H1 (cell line): Measurements from ENCODE around the gene SCNM1. TPM values are rescaled to one million over a fixed set of nuclear protein-coding genes. Genes with fewer than 3 reads are reported as not detected.

Experiments used
- ASH2L ChIP-seq: fragments of 200-600, 300-600 bp; sonication (generic); IDR thresholded peaks from one replicate; pipeline ENCODE4 v1.7.1; 2017; ENCODE audit warnings: low read length
- CHD2 ChIP-seq: IDR thresholded peaks from 2 replicates; pipeline ENCODE4 v1.6.1; 2012; ENCODE audit warnings: low read length, improper control_type of control experiment
- CREB1 ChIP-seq: IDR thresholded peaks from 2 replicates; pipeline ENCODE4 v1.6.1; 2012; ENCODE audit warnings: inconsistent platforms
- EGR1 ChIP-seq: IDR thresholded peaks from 2 replicates; pipeline ENCODE4 v1.6.1; 2011; ENCODE audit warnings: low read depth, low read length, borderline replicate concordance
- KDM1A ChIP-seq: fragments of 200-600, 300-600 bp; sonication (generic); IDR thresholded peaks from 2 replicates; pipeline ENCODE4 v1.7.1; 2016; ENCODE audit warnings: mild to moderate bottlenecking, low read length, borderline replicate concordance
- NRF1 ChIP-seq: IDR thresholded peaks from 2 replicates; pipeline ENCODE4 v1.6.1; 2011; ENCODE audit warnings: mild to moderate bottlenecking, low read depth, low read length, improper control_type of control experiment
- PHF8 ChIP-seq: fragments of 200-600 bp; sonication (generic); conservative IDR thresholded peaks from 2 replicates; pipeline ENCODE4 v1.7.1; 2012; ENCODE audit warnings: low read depth, mild to moderate bottlenecking, inconsistent platforms, low read length, moderate library complexity
- RNF2 ChIP-seq: fragments of 200-900, 300-1000 bp; sonication (generic); IDR thresholded peaks from 2 replicates; pipeline ENCODE4 v1.7.1; 2016; ENCODE audit warnings: borderline replicate concordance, low read depth, mild to moderate bottlenecking, antibody characterized with exemption, low read length; ENCODE audit not compliant: poor library complexity, severe bottlenecking; ENCODE audit errors: missing control alignments
- SIN3A ChIP-seq, 2 experiments: IDR thresholded peaks in 1 of 2; conservative IDR thresholded peaks in 1 of 2; 2 replicates each; pipeline ENCODE4 v1.6.1; 2011 to 2012; ENCODE audit warnings: low read length in 2 of 2, improper control_type of control experiment in 1 of 2, low read depth in 1 of 2, mild to moderate bottlenecking in 1 of 2
- TAF1 ChIP-seq: IDR thresholded peaks from 2 replicates; pipeline ENCODE4 v1.6.1; 2011; ENCODE audit warnings: mild to moderate bottlenecking, low read depth, low read length
- TAF7 ChIP-seq: optimal IDR thresholded peaks from 2 replicates; pipeline ENCODE3; 2011; ENCODE audit warnings: low read depth, mild to moderate bottlenecking, inconsistent platforms, low read length, moderate library complexity, borderline replicate concordance
- TBP ChIP-seq: IDR thresholded peaks from 2 replicates; pipeline ENCODE4 v1.6.1; 2011; ENCODE audit warnings: low read depth, low read length, improper control_type of control experiment
- polyA plus RNA-seq, 7 experiments: library from polyadenylated mRNA; depleted of rRNA in 3 of 7; stranded (reverse) in 5 of 7; unstranded in 2 of 7; fragments of >200 nt in 5 of 7; fragments of 200-250 nt in 2 of 7; gene quantifications; 1 replicate in 5 of 7; 2 replicates in 1 of 7; 4 replicates in 1 of 7; pipeline versions ENCODE4 v1.2.1 to v1.2.3, GENCODE V29; 2011 to 2013; ENCODE audit warnings: missing spikeins in 2 of 7, mixed read lengths in 2 of 7
- total RNA-seq: library from RNA; stranded (reverse); fragmentation: NEBNext Ultra II Directional; extraction: Animal tissue kit (Norgen Biotek cat#: 25700); gene quantifications from 2 replicates; pipeline ENCODE4 v1.2.1, GENCODE V29; 2021
- TF ChIP-seq, protein P1 (sequence below), 3 experiments: IDR thresholded peaks; 1 replicate in 2 of 3; 2 replicates in 1 of 3; pipeline versions ENCODE4 v1.5.1 to v1.6.1; 2011; ENCODE audit warnings: low read length in 3 of 3, mild to moderate bottlenecking in 3 of 3, inconsistent platforms in 2 of 3, low read depth in 1 of 3, moderate library complexity in 1 of 3; ENCODE audit not compliant: insufficient read depth in 1 of 3; ENCODE audit errors: control extremely low read depth in 1 of 3
- TF ChIP-seq, protein P2 (sequence below): IDR thresholded peaks from 2 replicates; pipeline ENCODE4 v1.6.1; 2011; ENCODE audit warnings: low read depth, mild to moderate bottlenecking, low read length; ENCODE audit not compliant: insufficient read depth
- TF ChIP-seq, protein P3 (sequence below): IDR thresholded peaks from 2 replicates; pipeline ENCODE4 v1.6.1; 2012; ENCODE audit warnings: inconsistent platforms

SCNM1 gene
- total and polyA plus RNA-seq, 2 of the 8 experiments (the other 6 are each of a cell fraction or from before 2014, with no cell fraction given): 13.6 to 46.2 TPM

DNA sequence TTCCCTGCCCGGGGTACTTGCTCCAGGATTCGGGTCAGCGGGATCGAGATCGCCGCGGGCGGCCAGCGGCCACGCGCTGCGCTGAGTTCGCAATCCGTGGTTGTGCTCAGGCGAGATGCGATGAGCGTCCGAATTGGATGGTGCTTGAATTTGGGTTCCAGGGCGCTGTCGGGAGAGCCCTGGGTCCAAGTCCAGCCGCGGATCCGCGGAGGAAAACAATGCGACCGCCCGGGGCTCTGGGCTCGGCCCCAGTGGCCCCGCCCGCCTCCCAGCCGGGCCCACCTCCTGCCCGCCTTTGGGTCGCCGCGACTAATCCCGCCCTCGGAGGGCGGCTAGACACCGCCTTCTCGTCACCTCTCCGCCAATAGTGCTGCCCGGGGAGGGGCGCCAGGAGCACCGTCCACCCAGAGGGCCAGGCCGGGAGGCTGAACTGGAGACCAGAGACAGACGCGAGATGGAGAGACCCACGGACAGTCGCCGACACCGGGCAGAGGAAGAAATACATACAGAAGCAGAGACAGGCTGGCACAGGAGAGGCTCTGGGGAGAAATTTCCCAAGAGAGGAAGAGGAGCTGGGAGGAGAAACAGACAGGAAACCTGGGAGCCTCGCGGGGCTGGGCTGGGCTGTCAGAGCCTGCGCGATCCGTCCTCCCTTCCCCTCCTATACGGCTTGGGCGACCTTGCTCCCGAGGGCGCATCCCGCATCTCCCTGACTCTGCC lies 19.4 kb upstream of the SCNM1 start, which contains the start of gene SEMA6C (continued):
- TF ChIP-seq, protein P1, sequence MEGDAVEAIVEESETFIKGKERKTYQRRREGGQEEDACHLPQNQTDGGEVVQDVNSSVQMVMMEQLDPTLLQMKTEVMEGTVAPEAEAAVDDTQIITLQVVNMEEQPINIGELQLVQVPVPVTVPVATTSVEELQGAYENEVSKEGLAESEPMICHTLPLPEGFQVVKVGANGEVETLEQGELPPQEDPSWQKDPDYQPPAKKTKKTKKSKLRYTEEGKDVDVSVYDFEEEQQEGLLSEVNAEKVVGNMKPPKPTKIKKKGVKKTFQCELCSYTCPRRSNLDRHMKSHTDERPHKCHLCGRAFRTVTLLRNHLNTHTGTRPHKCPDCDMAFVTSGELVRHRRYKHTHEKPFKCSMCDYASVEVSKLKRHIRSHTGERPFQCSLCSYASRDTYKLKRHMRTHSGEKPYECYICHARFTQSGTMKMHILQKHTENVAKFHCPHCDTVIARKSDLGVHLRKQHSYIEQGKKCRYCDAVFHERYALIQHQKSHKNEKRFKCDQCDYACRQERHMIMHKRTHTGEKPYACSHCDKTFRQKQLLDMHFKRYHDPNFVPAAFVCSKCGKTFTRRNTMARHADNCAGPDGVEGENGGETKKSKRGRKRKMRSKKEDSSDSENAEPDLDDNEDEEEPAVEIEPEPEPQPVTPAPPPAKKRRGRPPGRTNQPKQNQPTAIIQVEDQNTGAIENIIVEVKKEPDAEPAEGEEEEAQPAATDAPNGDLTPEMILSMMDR (IDR thresholded peaks at IDR 0.05; ENCODE audit: control extremely low read depth in 1 of 3, insufficient read depth in 1 of 3, low read depth in 1 of 3, low read length in 3 of 3): no peak
- TF ChIP-seq CHD2: peak; percentile 12; the same call in 1 of the 2 replicates
- peak; percentile 64 for TF ChIP-seq TAF1
- TF ChIP-seq, protein P2, sequence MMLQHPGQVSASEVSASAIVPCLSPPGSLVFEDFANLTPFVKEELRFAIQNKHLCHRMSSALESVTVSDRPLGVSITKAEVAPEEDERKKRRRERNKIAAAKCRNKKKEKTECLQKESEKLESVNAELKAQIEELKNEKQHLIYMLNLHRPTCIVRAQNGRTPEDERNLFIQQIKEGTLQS: no peak
- no peak for TF ChIP-seq NRF1
- TF ChIP-seq KDM1A: no peak
- no peak for TF ChIP-seq RNF2
- TF ChIP-seq CREB1: no peak
- peak; percentile 28 for TF ChIP-seq TAF7
- TF ChIP-seq PHF8: peak; percentile 34; the same call in 1 of the 2 replicates
- TF ChIP-seq EGR1: no peak
- 0 out of 2 replicates have a peak, but pooled peaks have one; percentile 23 for TF ChIP-seq TBP
- TF ChIP-seq ASH2L: peak; percentile 85
- TF ChIP-seq SIN3A (conservative IDR thresholded peaks at IDR 0.05 in 1 of 2, IDR thresholded peaks at IDR 0.05 in 1 of 2; ENCODE audit: low read depth in 1 of 2, low read length in 2 of 2): 0 out of 4 replicates have a peak, but pooled peaks have one; percentile 57 to 60
- TF ChIP-seq, protein P3, sequence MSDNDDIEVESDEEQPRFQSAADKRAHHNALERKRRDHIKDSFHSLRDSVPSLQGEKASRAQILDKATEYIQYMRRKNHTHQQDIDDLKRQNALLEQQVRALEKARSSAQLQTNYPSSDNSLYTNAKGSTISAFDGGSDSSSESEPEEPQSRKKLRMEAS: peak; percentile 33
- TF ChIP-seq, all 59 proteins: peak for 11
